Lower leg skin (tissue), 3 donors: Measurements from ENCODE around the gene ADNP.

Experiments used
- POLR2A ChIP-seq, 2 donors: fragments of 450-650 bp; IDR thresholded peaks; one replicate each; pipeline ENCODE4 v1.6.1; 2016 to 2017; ENCODE audit warnings: antibody characterized with exemption in 2 of 2, mild to moderate bottlenecking in 1 of 2, moderate library complexity in 1 of 2
- TF ChIP-seq, protein P1 (sequence below), 3 donors: fragments of 450-650 bp; IDR thresholded peaks; one replicate each; pipeline ENCODE4 v1.5.1; 2016; ENCODE audit warnings: antibody characterized with exemption in 3 of 3, mild to moderate bottlenecking in 3 of 3, moderate library complexity in 2 of 3

DNA sequence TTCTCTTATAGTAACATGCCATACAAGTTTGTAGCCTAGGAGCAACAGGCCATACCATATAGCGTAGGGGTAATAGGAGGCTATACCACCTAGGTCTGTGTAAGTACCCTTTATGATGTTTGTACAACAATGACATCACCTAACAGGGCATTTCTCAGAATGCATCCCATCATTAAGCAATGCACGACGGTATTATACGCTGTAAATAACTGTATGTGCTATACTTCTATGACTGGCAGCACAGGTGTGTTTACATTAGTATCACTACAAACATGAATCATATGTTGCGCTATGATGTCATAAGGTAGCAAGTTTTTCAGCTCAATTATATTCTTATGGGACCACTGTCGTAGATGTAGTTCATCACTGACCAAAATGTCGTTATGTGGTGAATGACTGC lies 31.0 kb downstream of the ADNP start:
- TF ChIP-seq, protein P1, sequence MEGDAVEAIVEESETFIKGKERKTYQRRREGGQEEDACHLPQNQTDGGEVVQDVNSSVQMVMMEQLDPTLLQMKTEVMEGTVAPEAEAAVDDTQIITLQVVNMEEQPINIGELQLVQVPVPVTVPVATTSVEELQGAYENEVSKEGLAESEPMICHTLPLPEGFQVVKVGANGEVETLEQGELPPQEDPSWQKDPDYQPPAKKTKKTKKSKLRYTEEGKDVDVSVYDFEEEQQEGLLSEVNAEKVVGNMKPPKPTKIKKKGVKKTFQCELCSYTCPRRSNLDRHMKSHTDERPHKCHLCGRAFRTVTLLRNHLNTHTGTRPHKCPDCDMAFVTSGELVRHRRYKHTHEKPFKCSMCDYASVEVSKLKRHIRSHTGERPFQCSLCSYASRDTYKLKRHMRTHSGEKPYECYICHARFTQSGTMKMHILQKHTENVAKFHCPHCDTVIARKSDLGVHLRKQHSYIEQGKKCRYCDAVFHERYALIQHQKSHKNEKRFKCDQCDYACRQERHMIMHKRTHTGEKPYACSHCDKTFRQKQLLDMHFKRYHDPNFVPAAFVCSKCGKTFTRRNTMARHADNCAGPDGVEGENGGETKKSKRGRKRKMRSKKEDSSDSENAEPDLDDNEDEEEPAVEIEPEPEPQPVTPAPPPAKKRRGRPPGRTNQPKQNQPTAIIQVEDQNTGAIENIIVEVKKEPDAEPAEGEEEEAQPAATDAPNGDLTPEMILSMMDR (IDR thresholded peaks at IDR 0.05): no peak
- TF ChIP-seq POLR2A (IDR thresholded peaks at IDR 0.05): no peak
